Measurements from ENCODE around the gene ARPP21.
A peak's percentile ranks its signal among the peaks of the same experiment; 100 is the strongest.

The ARPP21 gene

GRCh38 chr3:35664460-35664919, 25.2 kb downstream of the ARPP21 start:
- TF ChIP-seq CTCF (conservative IDR thresholded peaks at IDR 0.05; ENCODE audit: low read length) (no peak), EZH2phosphoT487 (IDR thresholded peaks at IDR 0.05; ENCODE audit: borderline replicate concordance) (no peak)
- Histone ChIP-seq H4K20me1 (ENCODE audit: insufficient read depth, low read length, poor library complexity, severe bottlenecking) (no peaks in the 10 kb centered on the region), H3K79me2 (ENCODE audit: insufficient read depth, low read length) (no peaks in the 10 kb centered on the region), H3K4me1 (ENCODE audit: insufficient read depth, low read length, poor library complexity, severe bottlenecking) (peaks cover 72% of the 10 kb centered on the region), H3K4me2 (ENCODE audit: low read depth, low read length, poor library complexity, severe bottlenecking) (peak overlapping the region; percentile 60), H3K27me3 (ENCODE audit: insufficient read depth, low read length, poor library complexity, severe bottlenecking) (no peaks in the 10 kb centered on the region), H3K4me3 (ENCODE audit: low read length, poor library complexity, severe bottlenecking) (peak overlapping the region; percentile 30), H2AFZ (ENCODE audit: low read length) (no peak overlapping the region), H3K36me3 (ENCODE audit: insufficient read depth, low read length) (no peaks in the 10 kb centered on the region), H3K9me3 (ENCODE audit: insufficient read depth, low read depth, low read length) (no peaks in the 10 kb centered on the region), H3K9ac (ENCODE audit: low read depth, low read length, poor library complexity, severe bottlenecking) (peak overlapping the region; percentile 56), H3K9me2 (replicated peaks; ENCODE audit: low read depth, low read length) (no peaks in the 10 kb centered on the region), H3F3A (ENCODE audit: low read depth) (no peaks in the 10 kb centered on the region)

GRCh38 chr3:35665390-35666055, 26.2 kb downstream of the ARPP21 start:
- H3F3A ChIP-seq (ENCODE audit: low read depth), result no peaks in the 10 kb centered on the region
- H3K27me3 ChIP-seq (ENCODE audit: insufficient read depth, low read length, poor library complexity, severe bottlenecking), result no peaks in the 10 kb centered on the region
- H4K20me1 ChIP-seq (ENCODE audit: insufficient read depth, low read length, poor library complexity, severe bottlenecking), result no peaks in the 10 kb centered on the region
- no peak overlapping the region for H3K4me3 ChIP-seq (ENCODE audit: low read length, poor library complexity, severe bottlenecking)
- H2AFZ ChIP-seq (ENCODE audit: low read length), result no peak overlapping the region
- H3K79me2 ChIP-seq (ENCODE audit: insufficient read depth, low read length), result no peaks in the 10 kb centered on the region
- H3K4me2 ChIP-seq (ENCODE audit: low read depth, low read length, poor library complexity, severe bottlenecking), result peak overlapping the region; percentile 60
- TF ChIP-seq EZH2phosphoT487 (IDR thresholded peaks at IDR 0.05; ENCODE audit: borderline replicate concordance) (no peak), CTCF (conservative IDR thresholded peaks at IDR 0.05; ENCODE audit: low read length) (no peak; the same call in 1 of the 2 replicates)
- H3K9me2 ChIP-seq (replicated peaks; ENCODE audit: low read depth, low read length), result no peaks in the 10 kb centered on the region
- no peaks in the 10 kb centered on the region for H3K36me3 ChIP-seq (ENCODE audit: insufficient read depth, low read length)
- H3K9ac ChIP-seq (ENCODE audit: low read depth, low read length, poor library complexity, severe bottlenecking), result peak overlapping the region; percentile 47
- H3K4me1 ChIP-seq (ENCODE audit: insufficient read depth, low read length, poor library complexity, severe bottlenecking), result peaks cover 68% of the 10 kb centered on the region
- no peaks in the 10 kb centered on the region for H3K9me3 ChIP-seq (ENCODE audit: insufficient read depth, low read depth, low read length)

GRCh38 chr3:35666888-35667287, 27.6 kb downstream of the ARPP21 start:
- no peak overlapping the region for H3K4me2 ChIP-seq (ENCODE audit: low read depth, low read length, poor library complexity, severe bottlenecking)
- H3K9ac ChIP-seq (ENCODE audit: low read depth, low read length, poor library complexity, severe bottlenecking), result no peak overlapping the region
- no peak for TF ChIP-seq CTCF (conservative IDR thresholded peaks at IDR 0.05; ENCODE audit: low read length)
- TF ChIP-seq EZH2phosphoT487 (IDR thresholded peaks at IDR 0.05; ENCODE audit: borderline replicate concordance), result no peak
- no peaks in the 10 kb centered on the region for H3K36me3 ChIP-seq (ENCODE audit: insufficient read depth, low read length)
- H3K4me3 ChIP-seq (ENCODE audit: low read length, poor library complexity, severe bottlenecking), result no peak overlapping the region
- H4K20me1 ChIP-seq (ENCODE audit: insufficient read depth, low read length, poor library complexity, severe bottlenecking), result no peaks in the 10 kb centered on the region
- no peaks in the 10 kb centered on the region for H3K9me3 ChIP-seq (ENCODE audit: insufficient read depth, low read depth, low read length)
- peaks cover 80% of the 10 kb centered on the region for H3K4me1 ChIP-seq (ENCODE audit: insufficient read depth, low read length, poor library complexity, severe bottlenecking)
- H3K9me2 ChIP-seq (replicated peaks; ENCODE audit: low read depth, low read length), result no peaks in the 10 kb centered on the region
- no peaks in the 10 kb centered on the region for H3F3A ChIP-seq (ENCODE audit: low read depth)
- no peaks in the 10 kb centered on the region for H3K79me2 ChIP-seq (ENCODE audit: insufficient read depth, low read length)
- no peak overlapping the region for H2AFZ ChIP-seq (ENCODE audit: low read length)
- no peaks in the 10 kb centered on the region for H3K27me3 ChIP-seq (ENCODE audit: insufficient read depth, low read length, poor library complexity, severe bottlenecking)

All from Loucy (cell line).